KBM-7 (cell line): ENCODE data around the gene RRP8.

Experiments
- DNase-seq: peaks from one replicate; pipeline ENCODE4 v3.0.0-alpha.2; 2015
- in situ Hi-C: fragments of 300-500 bp; cut with MboI; formaldehyde crosslinking; loops from 2 replicates; pipeline ENCODE4 v1.14.3; 2020; ENCODE audit warnings: low sequenced_read_pairs, low pct_unique_long_range_greater_than_20kb, mixed read lengths

Gene RRP8

DNA sequence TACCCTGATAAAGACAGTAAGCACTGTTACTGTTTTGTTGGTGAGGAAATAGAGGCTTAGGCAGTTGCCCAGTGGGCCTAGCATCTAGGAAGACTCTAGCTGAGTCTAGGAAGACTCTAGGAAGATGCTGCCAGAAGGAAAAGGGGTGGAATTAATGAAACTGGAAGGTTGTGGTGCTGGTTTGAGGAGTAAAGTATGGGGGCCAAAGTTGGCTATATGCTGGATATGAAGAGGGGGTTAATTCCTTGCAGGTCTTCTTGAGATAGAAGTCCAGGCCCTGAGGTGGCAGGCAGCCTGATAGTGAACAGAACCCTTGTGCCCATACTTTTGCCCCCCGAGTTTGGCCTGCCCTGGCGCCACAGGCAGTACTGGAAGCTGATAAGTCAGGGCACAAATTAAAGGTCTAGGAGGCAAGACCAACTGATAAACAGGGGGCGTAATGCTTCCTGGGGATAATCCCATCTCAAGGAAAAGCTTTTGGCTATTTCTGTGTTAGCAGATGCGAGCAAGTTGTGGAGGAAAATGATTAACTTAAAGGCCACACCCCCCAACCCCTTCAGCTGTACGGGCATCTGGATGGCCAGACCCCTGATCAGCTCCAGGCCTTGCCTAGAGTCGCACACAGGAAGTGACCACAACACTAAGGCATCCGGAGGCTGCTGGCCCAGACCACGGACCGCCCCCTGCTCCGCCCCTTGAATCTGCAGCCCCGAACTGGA, 3.2 kb upstream of the RRP8 start:
- DNase-seq: peak; percentile 85
- in situ Hi-C loops: loop anchor here (10.0 kb wide), 1 partner anchor 62 kb away; no protein-coding TSS in a partner anchor

DNA sequence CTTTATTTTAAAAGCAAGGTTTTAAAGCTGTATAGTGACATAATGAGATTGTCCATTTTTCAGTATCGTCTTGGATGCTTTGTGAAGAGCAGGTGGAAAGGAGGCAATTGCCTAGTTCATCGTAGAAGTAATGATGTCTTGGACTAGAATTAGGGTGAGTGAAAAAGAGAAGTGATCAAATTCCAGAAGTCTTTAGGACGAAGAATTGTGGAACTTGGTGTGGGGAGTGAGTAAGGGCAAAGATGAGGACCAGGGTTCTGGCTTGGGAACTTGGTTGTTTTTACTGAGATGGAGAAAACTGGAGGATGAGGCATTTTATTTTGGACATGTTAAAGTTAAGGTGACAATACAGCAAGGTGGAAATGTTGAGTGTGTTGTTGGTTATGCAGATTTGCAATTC, 1.4 kb upstream of the RRP8 start:
- in situ Hi-C loops: loop anchor here (10.0 kb wide), 1 partner anchor 60 kb away; no protein-coding TSS in a partner anchor
- DNase-seq: peak; percentile 22

DNA sequence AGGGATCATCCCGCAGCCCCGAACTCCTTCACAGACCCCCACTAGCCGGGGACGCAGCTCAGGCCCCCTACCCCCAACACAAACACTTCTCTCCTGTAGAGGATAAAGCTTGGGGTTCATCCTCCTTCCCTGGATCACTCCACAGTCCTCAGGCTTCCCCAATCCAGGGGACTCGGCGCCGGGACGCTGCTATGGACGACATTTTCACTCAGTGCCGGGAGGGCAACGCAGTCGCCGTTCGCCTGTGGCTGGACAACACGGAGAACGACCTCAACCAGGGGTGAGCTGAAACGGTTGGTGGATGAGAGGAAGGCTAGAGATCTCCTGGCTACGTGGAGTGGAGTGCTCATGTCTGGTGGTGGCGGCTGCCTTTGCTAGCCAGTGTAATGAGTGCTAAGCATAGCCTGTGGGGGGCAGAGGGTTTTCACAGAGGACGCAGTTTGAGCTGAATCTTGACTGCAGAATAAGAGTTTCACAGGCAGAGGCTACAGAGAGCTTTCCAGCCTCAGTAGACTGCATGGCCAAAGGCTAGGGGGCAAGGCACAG, 738 bp upstream of the RRP8 start:
- in situ Hi-C loops: loop anchor here (10.0 kb wide), 1 partner anchor 59 kb away; no protein-coding TSS in a partner anchor
- peak; percentile 71 for DNase-seq

DNA sequence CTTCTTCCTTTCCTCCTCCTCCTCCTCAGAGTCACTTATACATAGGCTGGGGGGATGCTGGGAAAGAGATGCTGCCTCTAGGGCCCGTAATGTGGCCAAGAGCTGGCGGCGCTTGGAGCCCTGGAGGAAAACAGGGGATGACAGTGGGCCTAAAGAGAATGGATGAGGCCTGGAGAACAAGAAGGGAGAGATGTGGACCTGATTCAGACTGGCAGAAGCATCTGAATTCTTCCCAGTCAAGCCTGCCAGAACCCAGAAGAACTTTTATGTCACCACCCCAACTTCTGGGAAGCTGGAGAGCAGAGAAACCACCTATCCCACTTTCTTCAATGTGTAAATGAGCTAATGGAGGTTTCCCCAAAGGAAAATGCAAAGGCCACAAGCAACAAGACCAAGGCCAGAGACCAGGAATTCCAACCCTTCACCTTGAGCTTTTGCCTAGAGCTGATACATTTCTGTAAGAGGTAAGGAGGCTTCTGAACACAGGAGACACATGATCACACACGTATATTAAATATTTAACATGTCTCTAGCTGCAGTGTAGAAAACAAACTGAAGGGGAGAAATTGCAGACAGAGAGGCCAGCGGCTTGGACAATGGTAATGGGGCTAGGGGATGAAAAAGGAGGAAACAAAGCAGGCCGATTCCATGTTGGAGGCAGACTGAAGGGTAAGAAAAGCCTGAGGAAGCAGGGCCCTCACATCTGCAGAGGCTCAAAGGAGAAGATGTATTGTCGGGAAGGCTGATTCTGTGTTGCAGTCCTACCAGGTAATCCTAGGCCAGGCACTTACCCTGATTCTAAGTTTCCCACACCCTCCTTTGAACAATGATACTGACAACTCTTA, 1.1 kb downstream of the RRP8 start:
- in situ Hi-C loops: loop anchor here (10.0 kb wide), 1 partner anchor 58 kb away; no protein-coding TSS in a partner anchor
- DNase-seq: peak; percentile 19

DNA sequence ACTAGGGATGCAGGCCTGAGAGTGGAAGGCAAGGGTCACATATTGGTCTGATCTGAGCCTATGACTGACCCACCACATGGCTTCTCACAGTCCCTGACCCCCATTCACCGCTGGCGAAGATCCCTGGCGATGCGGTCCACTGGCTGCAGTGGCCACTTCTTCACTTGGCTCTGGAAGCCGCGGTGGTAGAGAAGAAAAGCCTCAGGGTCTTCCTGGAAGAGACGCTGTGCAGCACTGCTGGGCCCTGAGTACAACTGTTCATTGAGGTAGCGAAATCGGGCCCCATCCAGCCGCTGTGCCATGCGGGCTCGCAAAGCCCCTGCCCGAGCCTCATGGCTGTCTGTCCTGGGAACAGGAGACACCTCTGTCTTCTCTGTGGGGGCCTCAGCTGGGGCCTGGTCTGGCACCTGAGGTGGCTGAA, 2.4 kb downstream of the RRP8 start:
- in situ Hi-C loops: loop anchor here (10.0 kb wide), 1 partner anchor 56 kb away; no protein-coding TSS in a partner anchor
- DNase-seq: no peak

DNA sequence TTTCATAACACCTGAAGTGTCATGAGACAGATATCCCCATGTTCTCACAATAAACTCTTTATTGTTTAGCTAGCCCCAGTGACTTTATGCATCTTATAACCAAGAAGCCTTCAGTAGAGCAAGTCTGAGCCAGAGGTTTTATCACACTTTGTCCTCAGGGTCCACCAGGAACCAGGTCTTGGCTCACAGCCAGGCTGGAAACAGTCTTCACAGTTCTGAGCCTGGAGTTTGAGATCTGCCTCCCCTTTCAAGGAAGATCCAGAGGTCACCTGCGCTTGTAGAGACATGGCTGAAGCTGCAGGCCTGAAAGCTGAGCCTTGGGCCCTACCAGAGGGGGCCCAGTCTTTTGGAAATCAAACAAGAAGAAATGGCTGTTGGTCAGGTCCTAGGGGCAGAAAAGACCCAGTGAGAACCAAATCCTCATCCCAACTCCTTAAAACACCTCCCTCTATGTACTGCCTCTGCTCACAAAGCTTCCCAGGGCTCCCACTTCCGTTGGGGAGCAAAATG, 3.5 kb downstream of the RRP8 start:
- in situ Hi-C loops: loop anchor here (10.0 kb wide), 1 partner anchor 55 kb away; no protein-coding TSS in a partner anchor
- no peak for DNase-seq

DNA sequence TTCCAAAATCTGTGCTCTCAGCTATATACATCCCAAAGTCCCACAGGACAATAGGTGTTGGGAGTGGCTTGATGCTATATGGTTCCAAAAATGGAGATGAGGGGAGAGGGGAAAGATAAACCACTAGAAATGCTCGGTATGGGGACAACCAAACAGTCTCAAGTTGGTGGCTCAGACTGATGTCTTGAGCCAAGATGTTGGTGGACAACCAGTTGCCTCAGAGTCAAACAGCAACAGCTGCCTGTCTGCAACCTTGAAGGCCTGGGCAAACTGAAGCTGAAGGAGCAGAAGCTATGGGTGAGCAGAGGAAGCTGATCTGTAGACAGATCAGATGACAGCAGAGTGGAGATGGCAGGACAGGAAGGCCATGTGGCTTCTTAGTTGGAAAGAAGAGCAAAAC, 4.0 kb downstream of the RRP8 start:
- DNase-seq: no peak
- in situ Hi-C loops: no loop called here

DNA sequence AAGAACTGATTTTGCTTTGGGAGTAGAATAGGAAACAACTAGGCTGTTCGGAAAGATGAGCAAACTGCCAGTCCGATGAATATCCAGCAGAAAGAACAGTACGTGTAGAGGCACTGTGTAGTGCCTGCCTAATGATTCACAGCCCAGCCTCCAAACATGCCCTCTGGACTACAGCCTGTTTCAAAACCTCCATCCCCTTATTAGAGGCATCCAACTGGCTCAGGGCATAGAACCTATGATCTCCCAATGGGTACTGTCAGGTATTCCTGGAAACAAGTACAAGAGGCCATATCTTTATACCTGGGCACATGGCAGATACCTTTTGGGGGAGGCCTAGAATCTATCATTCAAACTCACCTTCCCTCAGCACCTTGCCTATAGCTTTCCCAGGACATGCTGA, 4.9 kb downstream of the RRP8 start:
- no peak for DNase-seq
- in situ Hi-C loops: no loop called here

DNA sequence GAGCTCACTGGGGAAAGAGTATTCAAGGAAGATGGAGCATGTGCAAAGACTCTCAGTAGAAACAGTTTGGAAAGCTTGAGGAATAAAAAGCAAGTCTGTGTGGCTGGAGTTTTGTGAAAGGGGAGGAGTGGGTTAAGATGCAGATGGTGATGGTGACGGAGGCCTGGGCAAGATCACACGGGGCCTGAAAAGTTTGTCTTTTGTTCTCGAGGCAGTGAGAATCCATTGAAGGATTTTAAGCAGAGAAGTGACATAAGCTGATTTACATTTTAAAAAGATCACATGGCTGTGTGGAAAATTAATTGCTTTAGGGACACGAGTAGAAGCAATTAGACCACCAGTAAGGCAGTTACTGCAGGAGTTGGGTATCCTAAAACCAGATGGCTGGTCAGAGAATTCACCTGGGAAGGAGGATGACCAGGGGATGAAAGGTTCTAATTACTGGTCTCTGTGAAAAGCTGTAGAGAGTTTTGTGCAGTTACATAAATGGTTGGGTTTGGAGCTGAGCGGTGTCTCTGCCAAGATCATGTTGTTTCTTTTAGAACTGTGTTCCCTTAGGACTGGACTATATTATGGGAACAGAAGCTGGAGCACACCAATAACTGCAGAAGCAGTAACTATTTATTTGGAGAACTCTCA, 7.1 kb downstream of the RRP8 start:
- no peak for DNase-seq
- in situ Hi-C loops: no loop called here

DNA sequence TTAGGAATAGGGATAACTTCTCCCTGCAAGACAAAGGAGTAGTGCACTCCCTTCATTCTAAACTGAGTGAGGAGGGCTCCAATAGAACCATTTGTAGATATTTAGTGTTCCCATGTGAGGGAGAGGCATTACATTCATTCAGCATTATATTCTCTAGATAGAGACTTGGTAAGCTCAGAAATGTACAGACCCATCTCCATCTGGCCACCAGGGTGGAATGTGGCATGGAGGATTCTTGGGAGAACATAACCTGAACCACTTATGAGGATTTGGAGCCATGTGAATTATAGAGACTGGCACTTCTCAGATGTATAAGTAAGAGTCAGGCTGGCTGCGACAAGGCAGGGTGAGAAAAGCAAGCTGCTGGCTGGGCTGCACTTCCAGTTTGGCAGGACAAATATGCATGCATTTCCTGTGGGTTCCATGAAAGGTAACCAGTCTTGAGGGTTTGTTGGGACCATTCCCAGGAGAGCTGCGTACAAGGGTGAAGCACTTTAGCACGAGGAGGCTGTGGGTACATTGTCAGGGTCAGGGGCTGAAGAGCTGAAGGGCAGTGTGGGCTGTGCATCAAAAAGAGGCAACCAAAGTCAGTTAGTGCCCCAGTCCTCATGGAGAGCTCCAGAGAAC, 9.2 kb downstream of the RRP8 start:
- in situ Hi-C loops: no loop called here

DNA sequence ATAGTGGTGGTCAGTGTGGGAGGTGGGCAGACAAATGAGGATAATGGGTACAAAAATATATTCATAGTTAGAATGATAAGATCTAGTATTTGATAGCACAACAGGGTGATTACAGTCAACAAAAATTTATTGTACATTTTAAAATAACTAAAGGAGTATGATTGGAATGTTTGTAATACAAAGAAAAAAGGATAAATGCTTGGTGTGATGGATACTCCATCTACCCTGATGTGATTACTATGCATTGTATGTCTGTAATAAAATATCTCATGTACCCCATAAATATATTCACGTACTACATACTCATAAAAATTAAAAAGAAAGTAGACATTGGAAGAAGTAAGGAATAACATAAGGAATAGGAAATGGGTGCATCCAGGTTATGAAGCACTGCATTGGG, 15.4 kb downstream of the RRP8 start:
- in situ Hi-C loops: no loop called here
- DNase-seq: no peak

More for the DNA sequence above, 9.2 kb downstream of the RRP8 start:
- no peak for DNase-seq

DNA sequence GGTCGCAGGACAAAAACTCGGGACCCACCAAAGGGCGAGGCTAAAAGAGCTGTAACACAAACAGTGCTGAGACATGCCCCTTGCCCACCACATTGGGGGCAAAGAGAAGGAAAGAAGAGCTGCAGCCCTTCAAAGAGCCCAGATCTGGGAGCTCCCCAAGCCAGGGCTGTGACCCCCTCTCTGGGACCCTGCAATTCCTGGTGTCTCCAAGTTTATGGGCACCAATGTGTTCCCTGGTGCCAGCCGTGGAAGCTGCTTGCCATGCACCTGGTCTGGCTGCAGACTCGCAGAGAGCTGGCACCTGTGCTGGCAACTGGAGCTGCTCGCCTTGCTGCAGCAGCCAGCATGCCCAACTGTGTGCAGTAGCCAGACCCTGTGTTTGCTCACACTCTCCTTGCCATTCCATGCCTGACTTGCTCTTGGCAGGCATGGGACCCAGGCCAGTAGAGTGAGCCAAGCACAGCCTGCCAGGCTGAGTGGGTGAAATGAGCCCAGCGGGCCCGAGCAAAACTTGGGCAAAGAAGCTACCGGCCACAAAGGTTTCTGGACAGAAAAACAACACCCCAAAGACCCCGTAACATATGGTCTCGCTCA, 16.0 kb downstream of the RRP8 start:
- DNase-seq: no peak
- in situ Hi-C loops: no loop called here

DNA sequence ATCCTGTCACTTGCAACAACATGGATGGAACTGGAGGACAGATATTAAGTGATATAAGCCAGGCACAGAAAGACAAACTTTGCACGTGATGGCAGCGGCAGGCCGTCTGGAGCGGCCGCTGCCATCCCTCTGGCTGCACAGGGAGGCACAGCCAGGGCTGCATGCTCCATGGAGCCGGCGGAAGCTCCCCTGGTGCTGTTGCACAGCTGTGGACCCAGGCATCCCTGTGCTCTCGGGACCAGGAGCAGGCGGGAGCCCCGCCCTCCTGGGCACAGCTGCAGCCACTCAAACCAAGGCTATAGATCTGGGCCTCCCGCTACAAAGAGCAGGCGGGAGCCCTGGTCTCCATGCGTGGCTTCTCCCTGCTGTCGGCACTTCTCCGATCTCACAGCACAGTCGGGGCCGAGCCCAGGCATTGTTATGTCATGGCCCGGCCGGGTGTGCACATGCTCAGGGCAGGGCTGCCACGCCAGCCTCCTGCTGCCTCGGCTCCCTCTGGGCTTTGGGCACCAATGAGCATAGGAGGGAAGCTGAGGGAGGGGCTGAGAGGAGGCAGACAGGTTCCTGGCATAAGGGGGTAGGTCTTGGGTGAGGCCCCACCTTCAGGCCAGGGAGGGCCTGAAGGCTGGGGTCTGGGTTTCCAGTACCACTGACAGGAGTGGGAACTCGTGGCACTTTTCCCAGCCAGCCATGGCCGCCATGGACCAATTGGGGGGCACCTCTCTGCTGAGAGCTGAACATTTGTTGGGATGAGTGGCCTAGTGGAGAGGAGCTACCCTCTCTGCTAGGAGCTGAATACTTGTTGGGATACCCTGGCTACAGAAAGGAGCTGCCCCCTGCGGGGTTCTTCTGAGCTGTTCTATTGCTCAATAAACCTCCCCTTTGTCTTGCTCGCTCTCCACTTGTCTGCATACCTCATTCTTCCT, 16.7 kb downstream of the RRP8 start:
- in situ Hi-C loops: no loop called here
- no peak for DNase-seq

DNA sequence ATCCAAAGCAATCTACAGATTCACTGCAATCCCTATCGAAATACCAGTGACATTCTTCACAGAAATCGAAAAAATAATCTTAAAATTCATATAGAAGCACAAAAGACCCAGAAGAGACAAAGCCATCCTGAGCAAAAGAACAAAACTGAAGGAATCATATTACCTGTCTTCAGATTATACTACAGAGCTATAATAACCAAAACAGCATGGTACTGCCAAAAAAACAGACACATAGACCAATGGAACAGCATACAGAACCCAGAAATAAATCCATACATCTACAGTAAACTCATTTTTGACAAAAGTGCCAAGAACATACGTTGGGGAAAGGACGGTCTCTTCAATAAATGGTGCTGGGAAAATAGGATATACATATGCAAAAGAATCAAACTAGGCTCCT, 18.9 kb downstream of the RRP8 start:
- in situ Hi-C loops: no loop called here
- no peak for DNase-seq

DNA sequence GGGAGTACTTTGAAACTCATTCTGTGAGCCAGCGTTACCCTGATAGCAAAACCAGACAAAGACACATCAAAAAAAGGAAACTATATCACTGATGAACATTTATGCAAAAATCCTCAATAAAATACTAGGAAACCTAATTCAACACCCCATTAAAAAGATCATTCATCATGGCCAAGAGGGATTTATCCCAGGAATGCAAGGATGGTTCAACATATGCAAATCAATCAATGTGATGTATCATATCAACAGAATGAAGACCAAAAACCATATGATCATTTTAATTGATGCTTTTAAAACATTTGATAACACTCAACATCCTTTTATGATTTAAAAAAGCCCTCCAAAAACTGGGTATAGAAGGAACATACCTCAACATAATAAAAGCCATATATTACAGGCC, 19.8 kb downstream of the RRP8 start:
- in situ Hi-C loops: no loop called here
- no peak for DNase-seq

DNA sequence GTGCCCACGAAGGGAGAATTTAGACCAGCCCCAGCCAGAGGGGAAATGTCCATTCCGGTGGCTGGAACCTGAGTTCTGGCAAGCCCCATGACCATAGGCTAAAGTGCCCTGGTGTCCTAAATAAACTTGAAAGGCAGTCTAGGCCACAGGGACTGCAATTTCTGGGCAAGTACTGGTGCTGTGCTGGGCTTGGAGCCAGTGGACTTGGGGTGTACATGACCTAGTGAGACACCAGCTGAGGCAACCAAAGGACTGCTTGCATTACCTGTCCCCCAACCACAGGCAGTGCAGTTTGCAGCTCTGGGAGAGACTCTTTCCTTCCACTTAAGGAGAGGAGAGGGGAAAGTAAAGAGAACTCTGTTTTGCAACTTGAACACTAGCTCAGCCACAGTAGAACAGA, 23.7 kb downstream of the RRP8 start:
- in situ Hi-C loops: no loop called here
- no peak for DNase-seq

DNA sequence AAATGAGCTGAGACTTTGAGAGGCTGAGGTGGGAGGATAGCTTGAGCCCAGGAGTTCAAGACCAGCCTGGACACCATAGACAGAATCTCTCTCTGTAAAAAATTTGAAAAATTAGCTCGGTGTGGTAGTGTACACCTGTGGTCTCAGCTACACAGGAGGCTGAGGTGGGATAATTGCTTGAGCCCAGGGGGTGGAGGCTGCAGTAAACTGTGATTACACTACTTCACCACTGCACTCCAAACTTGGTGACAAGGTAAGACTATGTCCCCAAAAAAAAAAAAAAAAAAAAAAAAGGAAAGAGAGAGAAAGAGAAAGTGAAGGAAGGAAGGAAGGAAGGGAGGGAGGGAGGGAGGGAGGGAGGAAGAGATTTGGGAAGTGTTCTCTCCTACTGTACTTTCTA, 25.3 kb downstream of the RRP8 start:
- in situ Hi-C loops: no loop called here
- no peak for DNase-seq
